CD14-positive monocyte (primary cell): ENCODE results near the gene CMTM8. TPM values are rescaled to one million over a fixed set of nuclear protein-coding genes. Genes with fewer than 3 reads are reported as not detected.

Experiments used
- DNase-seq, 3 donors: peaks; one replicate each; pipeline ENCODE4 v3.0.0-alpha.2; 2011 to 2022
- H2AFZ ChIP-seq: 2 replicates; pipeline ENCODE4 v1.6.0; 2012; ENCODE audit warnings: mild to moderate bottlenecking, low read depth, low read length, inconsistent platforms; ENCODE audit not compliant: insufficient read depth, poor library complexity, severe bottlenecking
- H3K27ac ChIP-seq, 2 donors: 1 replicate in 1 of 2; 2 replicates in 1 of 2; pipeline ENCODE4 v1.5.1; 2012 to 2013; ENCODE audit warnings: low read length in 2 of 2, control low read depth in 1 of 2, inconsistent platforms in 1 of 2, low read depth in 1 of 2, mild to moderate bottlenecking in 1 of 2
- H3K27me3 ChIP-seq, 2 donors: one replicate each; pipeline versions ENCODE4 v1.6.0 to v1.6.1; 2011 to 2013; ENCODE audit warnings: low read length in 2 of 2; ENCODE audit not compliant: control insufficient read depth in 2 of 2, insufficient read depth in 2 of 2
- H3K36me3 ChIP-seq, 2 donors: replicated peaks in 1 of 2; 1 replicate in 1 of 2; 2 replicates in 1 of 2; pipeline versions ENCODE4 v1.5.1 to v1.6.1; 2012 to 2013; ENCODE audit warnings: low read length in 2 of 2, control low read depth in 1 of 2, inconsistent platforms in 1 of 2, mild to moderate bottlenecking in 1 of 2; ENCODE audit not compliant: insufficient read depth in 2 of 2, control insufficient read depth in 1 of 2
- H3K4me1 ChIP-seq, 2 donors: 1 replicate in 1 of 2; 2 replicates in 1 of 2; pipeline versions ENCODE4 v1.5.1 to v1.6.1; 2012 to 2013; ENCODE audit warnings: low read length in 2 of 2, control low read depth in 1 of 2, inconsistent platforms in 1 of 2, mild to moderate bottlenecking in 1 of 2, moderate library complexity in 1 of 2; ENCODE audit not compliant: insufficient read depth in 2 of 2, control insufficient read depth in 1 of 2
- H3K4me2 ChIP-seq: replicated peaks from 2 replicates; pipeline ENCODE3; 2012; ENCODE audit warnings: low read length, moderate library complexity, mild to moderate bottlenecking; ENCODE audit not compliant: poor library complexity, severe bottlenecking; ENCODE audit errors: extremely low read depth
- H3K4me3 ChIP-seq, 3 experiments: fragments of 200-600 bp in 1 of 3; sonication (generic) in 1 of 3; replicated peaks in 1 of 3; 1 replicate in 2 of 3; 2 replicates in 1 of 3; pipeline ENCODE4 v1.5.1; 2011 to 2013; ENCODE audit warnings: low read length in 3 of 3, mild to moderate bottlenecking in 3 of 3, control low read depth in 2 of 3, low read depth in 2 of 3, inconsistent platforms in 1 of 3, moderate library complexity in 1 of 3
- H3K79me2 ChIP-seq: 2 replicates; pipeline ENCODE4 v1.6.0; 2012; ENCODE audit warnings: mild to moderate bottlenecking, control low read depth, inconsistent platforms, low read length, moderate library complexity; ENCODE audit not compliant: insufficient read depth
- H3K9ac ChIP-seq: 2 replicates; pipeline ENCODE4 v1.6.0; 2017; ENCODE audit warnings: low read length, mild to moderate bottlenecking; ENCODE audit not compliant: insufficient read depth, poor library complexity, severe bottlenecking
- H3K9me3 ChIP-seq, 2 donors: replicated peaks in 1 of 2; 1 replicate in 1 of 2; 2 replicates in 1 of 2; pipeline versions ENCODE4 v1.5.1 to v1.6.1; 2012 to 2013; ENCODE audit warnings: low read length in 2 of 2, control low read depth in 1 of 2; ENCODE audit not compliant: control insufficient read depth in 1 of 2, insufficient read depth in 1 of 2
- H4K20me1 ChIP-seq: 2 replicates; pipeline ENCODE4 v1.6.0; 2012; ENCODE audit warnings: mild to moderate bottlenecking, low read length, control low read depth, moderate library complexity; ENCODE audit not compliant: insufficient read depth
- H3K27ac Mint-ChIP-seq, 7 donors: one replicate each; pipeline ENCODE4 v1.8.0; 2020; ENCODE audit warnings: mild to moderate bottlenecking in 7 of 7, mixed read lengths in 7 of 7, moderate library complexity in 6 of 7, inconsistent platforms in 2 of 7
- H3K27me3 Mint-ChIP-seq, 3 donors: one replicate each; pipeline ENCODE4 v1.8.0; 2021 to 2022; ENCODE audit warnings: low read depth in 3 of 3, mild to moderate bottlenecking in 3 of 3, mixed read lengths in 3 of 3, moderate library complexity in 3 of 3, inconsistent platforms in 1 of 3
- H3K36me3 Mint-ChIP-seq, 2 donors: one replicate each; pipeline ENCODE4 v1.8.0; 2020; ENCODE audit warnings: mixed read lengths in 2 of 2, inconsistent platforms in 1 of 2, mild to moderate bottlenecking in 1 of 2
- H3K4me1 Mint-ChIP-seq: one replicate; pipeline ENCODE4 v1.8.0; 2020; ENCODE audit warnings: mild to moderate bottlenecking, mixed read lengths
- H3K4me3 Mint-ChIP-seq, 2 donors: one replicate each; pipeline ENCODE4 v1.8.0; 2020; ENCODE audit warnings: mild to moderate bottlenecking in 2 of 2, mixed read lengths in 2 of 2, moderate library complexity in 1 of 2
- H3K9me3 Mint-ChIP-seq, 7 donors: one replicate each; pipeline ENCODE4 v1.8.0; 2020 to 2022; ENCODE audit warnings: mixed read lengths in 7 of 7, mild to moderate bottlenecking in 6 of 7, moderate library complexity in 6 of 7, inconsistent platforms in 2 of 7
- CTCF ChIP-seq: fragments of 200-600 bp; IDR thresholded peaks from one replicate; pipeline ENCODE4 v1.8.0; 2022; ENCODE audit warnings: antibody characterized with exemption, mild to moderate bottlenecking
- WGBS: methylation state at CpG from one replicate; pipeline ENCODE4 v1.1.5; 2013; ENCODE audit warnings: missing lambda C conversion rate; ENCODE audit not compliant: insufficient coverage; 5-methylcytosine and 5-hydroxymethylcytosine counted together
- intact Hi-C, 2 donors: fragments of 100-400 bp; cut with micrococcal nuclease; formaldehyde crosslinking; loops; one replicate each; pipeline versions ENCODE4 v1.15.0 to v1.15.1; 2023
- polyA plus RNA-seq, 3 donors: library from polyadenylated mRNA; depleted of rRNA in 1 of 3; unstranded in 2 of 3; stranded (reverse) in 1 of 3; fragments of 300-500 nt in 2 of 3; fragments of >200 nt in 1 of 3; fragmentation: Illumina TruSeq in 2 of 3; gene quantifications; 1 replicate in 2 of 3; 2 replicates in 1 of 3; pipeline ENCODE4 v1.2.3, GENCODE V29; 2012 to 2021

The CMTM8 gene
- polyA plus RNA-seq, 3 donors, result 0.46 to 2.5 (median 0.94) TPM

GRCh38 chr3:32257641-32258438, 19.4 kb downstream of the CMTM8 start:
- Mint-ChIP-seq H3K4me1 (no peaks in the 10 kb centered on the region), H3K27ac (no peak overlapping the region), H3K36me3 (no peaks in the 10 kb centered on the region), H3K9me3 (peaks cover 4 to 19% (median 12%) of the 10 kb centered on the region in 7 donors), H3K4me3 (no peak overlapping the region), H3K27me3 (peaks cover 2 to 3% (median 2%) of the 10 kb centered on the region in 3 donors)
- no peak overlapping the region for H3K4me2 ChIP-seq
- intact Hi-C loops, result no loop called here
- H3K9me3 ChIP-seq, result peaks cover 0 to 6% of the 10 kb centered on the region in 2 donors
- H3K36me3 ChIP-seq, result no peaks in the 10 kb centered on the region
- TF ChIP-seq CTCF, result no peak
- H3K27ac ChIP-seq, result no peak overlapping the region
- no peak for DNase-seq
- no peak overlapping the region for H3K9ac ChIP-seq
- no peaks in the 10 kb centered on the region for H3K27me3 ChIP-seq
- H2AFZ ChIP-seq, result no peak overlapping the region
- H4K20me1 ChIP-seq, result no peaks in the 10 kb centered on the region
- 34% methylated on average over 3 of the region's 6 CpGs for WGBS
- no peak overlapping the region for H3K4me3 ChIP-seq
- no peaks in the 10 kb centered on the region for H3K4me1 ChIP-seq
- H3K79me2 ChIP-seq, result no peaks in the 10 kb centered on the region

DNA sequence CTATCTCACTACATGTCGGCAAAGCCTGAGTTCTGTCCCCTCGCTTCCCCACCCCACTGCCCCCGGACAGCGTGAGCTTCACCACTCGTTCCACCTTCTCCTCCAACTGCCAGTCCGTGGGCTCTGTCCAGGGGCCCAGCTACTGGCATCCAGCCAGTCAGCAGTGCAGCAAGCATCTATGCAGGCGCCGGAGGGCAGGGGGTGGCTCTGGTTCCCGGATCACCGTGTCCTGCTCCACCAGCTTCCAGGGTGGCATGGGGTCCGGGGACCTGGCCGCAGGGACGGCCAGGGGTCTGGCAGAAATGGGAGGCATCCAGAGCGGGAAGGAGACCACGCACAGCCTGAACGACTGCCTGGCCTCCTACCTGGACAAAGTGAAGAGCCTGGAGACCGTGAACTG, 20.4 kb downstream of the CMTM8 start:
- Histone ChIP-seq H3K36me3 (no peaks in the 10 kb centered on the region), H3K79me2 (no peaks in the 10 kb centered on the region)
- TF ChIP-seq CTCF, result no peak

More for the DNA sequence above, 20.4 kb downstream of the CMTM8 start:
- H2AFZ ChIP-seq, result no peak overlapping the region
- no peaks in the 10 kb centered on the region for H3K4me1 ChIP-seq
- H3K9me3 Mint-ChIP-seq, result peaks cover 4 to 15% (median 9%) of the 10 kb centered on the region in 7 donors
- H3K9ac ChIP-seq, result no peak overlapping the region
- H3K9me3 ChIP-seq, result peaks cover 0 to 2% of the 10 kb centered on the region in 2 donors
- intact Hi-C loops, result no loop called here
- no peak overlapping the region for H3K27ac ChIP-seq
- no peak overlapping the region for H3K27ac Mint-ChIP-seq
- DNase-seq, result no peak
- H3K4me1 Mint-ChIP-seq, result no peaks in the 10 kb centered on the region
- H3K4me3 ChIP-seq, result no peak overlapping the region
- H3K27me3 ChIP-seq, result no peaks in the 10 kb centered on the region
- no peaks in the 10 kb centered on the region for H4K20me1 ChIP-seq
- 90% methylated on average over 15 of the region's 17 CpGs for WGBS
- H3K27me3 Mint-ChIP-seq, result peaks cover 2 to 3% (median 2%) of the 10 kb centered on the region in 3 donors
- H3K4me3 Mint-ChIP-seq, result no peak overlapping the region
- H3K4me2 ChIP-seq, result no peak overlapping the region
- no peaks in the 10 kb centered on the region for H3K36me3 Mint-ChIP-seq
